GM18511 (cell line): Measurements from ENCODE around the gene SESN1.

ENCODE experiments used
- ATAC-seq: cut with Tn5 transposase; IDR thresholded peaks from one replicate; pipeline ENCODE4 v1.9.1; 2021; ENCODE audit warnings: mild to moderate bottlenecking, moderate library complexity; ENCODE audit not compliant: unreplicated experiment

The SESN1 gene

DNA sequence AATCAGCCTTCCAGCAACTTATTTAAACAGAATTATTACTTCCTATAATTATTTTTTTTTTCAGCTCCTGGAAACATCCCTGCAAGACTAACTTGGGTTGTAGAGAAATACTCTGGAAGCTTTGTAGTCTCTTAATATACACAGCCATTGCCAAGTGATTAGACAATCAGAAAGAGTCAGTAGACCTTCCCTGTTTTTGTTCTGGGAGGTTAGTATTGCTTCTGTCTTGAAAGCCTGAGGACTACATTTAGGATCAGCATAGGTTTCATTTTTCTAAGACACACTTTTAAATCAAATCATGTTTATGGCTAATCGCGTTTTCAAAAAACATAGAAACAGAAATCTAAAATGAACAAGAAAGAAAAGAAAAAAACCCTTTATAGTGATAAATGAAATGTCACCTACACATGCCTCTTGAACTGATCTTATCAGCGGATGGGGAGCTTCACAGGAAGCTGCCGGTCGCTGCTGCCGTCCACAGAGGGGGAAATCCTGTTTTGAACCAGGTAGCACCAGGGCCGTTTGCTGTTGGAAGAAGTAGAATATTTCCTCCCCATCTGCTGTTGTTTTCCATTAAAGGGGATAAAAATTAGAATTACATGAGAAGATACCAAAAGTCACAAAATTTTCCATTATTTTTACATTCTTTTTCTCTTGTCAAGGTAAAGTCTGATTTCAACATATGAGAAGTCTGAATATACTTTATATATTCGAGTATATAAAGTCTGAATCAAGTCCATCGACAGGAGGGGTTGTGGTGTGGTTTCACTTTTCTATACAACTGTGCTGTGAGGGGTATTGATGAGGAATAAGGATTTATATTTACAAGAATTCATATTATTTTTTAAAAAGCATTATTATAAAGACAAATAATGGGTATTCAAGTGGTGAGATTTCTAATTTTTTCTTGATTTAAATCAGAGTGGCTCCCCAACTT lies 151.8 kb downstream of the SESN1 start:
- ATAC-seq: no peak

DNA sequence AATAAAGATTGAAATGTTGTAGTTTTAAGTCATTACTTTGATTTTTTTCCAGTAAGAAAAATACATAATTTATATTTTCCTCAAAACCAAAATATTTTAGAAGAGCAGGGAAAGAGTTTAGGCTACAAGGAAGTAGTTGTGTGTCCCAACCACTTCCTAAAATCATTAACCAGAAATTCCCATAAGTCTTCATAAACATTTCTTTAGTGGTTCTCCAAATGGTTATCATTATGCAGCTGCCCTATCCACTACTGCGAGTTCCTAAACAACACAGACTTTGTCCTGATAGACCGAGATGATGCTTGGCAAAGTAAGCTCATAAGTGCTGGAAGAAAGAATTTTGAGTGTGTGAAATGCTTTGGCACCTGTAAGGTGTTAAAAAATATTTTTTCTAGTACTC lies 152.8 kb downstream of the SESN1 start:
- ATAC-seq: no peak

DNA sequence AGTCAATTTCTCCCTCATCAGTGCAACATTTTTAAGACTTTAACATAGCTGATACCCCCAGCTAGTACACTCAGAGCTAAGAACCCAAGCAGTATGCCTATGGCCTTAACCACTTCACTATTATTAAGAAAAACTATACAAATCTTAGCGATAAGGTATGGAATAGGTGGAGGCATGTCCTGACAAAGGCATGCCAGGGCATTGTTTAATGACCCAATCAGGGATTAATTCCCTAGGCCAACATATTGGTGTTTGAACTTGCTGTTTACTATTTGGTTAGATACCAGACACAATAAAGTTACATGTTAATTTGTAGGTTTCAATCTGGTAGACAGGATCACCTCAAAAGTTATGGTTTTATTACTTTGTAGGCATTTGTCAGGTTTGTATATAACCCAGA lies 153.4 kb downstream of the SESN1 start:
- ATAC-seq: no peak

DNA sequence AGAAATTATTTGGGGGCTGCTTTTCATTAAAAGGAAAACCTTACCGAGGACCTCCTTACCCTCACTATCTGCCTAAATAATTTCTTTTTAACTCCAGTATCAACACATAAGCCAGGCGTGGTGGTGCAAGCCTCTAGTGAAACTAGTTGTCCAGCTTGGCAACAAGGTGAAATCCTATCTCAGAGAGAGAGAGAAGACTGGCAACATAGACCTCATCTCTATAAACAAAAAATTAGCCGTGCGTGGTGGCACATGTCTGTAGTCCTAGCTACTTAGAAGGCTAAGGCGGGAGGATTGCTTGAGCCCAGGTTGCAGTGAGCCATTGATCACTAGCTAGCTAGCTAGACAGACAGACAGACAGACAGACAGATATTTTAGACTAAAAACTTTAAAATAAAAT lies 153.9 kb downstream of the SESN1 start:
- ATAC-seq: no peak

DNA sequence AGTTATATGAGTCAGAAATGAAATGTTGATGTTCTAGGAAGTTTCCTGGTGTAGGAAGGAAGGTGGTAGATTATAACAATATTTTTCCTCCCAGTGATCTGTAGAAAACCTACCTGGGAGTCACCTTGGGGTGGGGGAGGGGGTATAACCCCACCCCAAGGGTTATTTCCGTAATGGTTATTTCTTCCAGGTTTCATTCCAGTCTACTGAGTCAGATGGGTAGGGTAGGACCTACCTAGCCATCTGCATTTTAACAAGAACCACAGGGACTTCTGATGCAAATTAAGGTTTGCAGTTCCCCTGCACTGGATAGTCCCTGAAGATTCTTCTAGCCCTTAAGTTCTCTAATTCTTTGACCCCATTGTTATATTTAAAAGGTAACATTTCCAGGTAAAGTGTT lies 157.5 kb downstream of the SESN1 start:
- no peak for ATAC-seq
